Left lobe of liver (tissue), 2 donors: ENCODE results near the gene MAP3K19. TPM values are rescaled to one million over a fixed set of nuclear protein-coding genes. Genes with fewer than 3 reads are reported as not detected.
A peak's percentile ranks its signal among the peaks of the same experiment; 100 is the strongest.
"Not testable (repeated sequence)": the region's sequence is repeated elsewhere in the genome, so short reads cannot be mapped to it uniquely, and the experiment has no call there.

ENCODE experiments used
- ATAC-seq: fragments of 200-7000 bp; cut with Tn5 transposase; one replicate; pipeline ENCODE4 v1.9.1; 2020; ENCODE audit warnings: mild to moderate bottlenecking, moderate library complexity
- DNase-seq: peaks from one replicate; pipeline ENCODE4 v3.0.0-alpha.2; 2020; ENCODE audit warnings: low spot score
- total RNA-seq: library from RNA; stranded (reverse); gene quantifications from one replicate; pipeline ENCODE4 v1.2.1, GENCODE V29; 2021
- donor health status: DM: no; HTN: no; CAD: no; lungs with moderate emphysema.
- donor health status: DM: no; HTN: yes; CAD: no.

MAP3K19 gene, protein sequence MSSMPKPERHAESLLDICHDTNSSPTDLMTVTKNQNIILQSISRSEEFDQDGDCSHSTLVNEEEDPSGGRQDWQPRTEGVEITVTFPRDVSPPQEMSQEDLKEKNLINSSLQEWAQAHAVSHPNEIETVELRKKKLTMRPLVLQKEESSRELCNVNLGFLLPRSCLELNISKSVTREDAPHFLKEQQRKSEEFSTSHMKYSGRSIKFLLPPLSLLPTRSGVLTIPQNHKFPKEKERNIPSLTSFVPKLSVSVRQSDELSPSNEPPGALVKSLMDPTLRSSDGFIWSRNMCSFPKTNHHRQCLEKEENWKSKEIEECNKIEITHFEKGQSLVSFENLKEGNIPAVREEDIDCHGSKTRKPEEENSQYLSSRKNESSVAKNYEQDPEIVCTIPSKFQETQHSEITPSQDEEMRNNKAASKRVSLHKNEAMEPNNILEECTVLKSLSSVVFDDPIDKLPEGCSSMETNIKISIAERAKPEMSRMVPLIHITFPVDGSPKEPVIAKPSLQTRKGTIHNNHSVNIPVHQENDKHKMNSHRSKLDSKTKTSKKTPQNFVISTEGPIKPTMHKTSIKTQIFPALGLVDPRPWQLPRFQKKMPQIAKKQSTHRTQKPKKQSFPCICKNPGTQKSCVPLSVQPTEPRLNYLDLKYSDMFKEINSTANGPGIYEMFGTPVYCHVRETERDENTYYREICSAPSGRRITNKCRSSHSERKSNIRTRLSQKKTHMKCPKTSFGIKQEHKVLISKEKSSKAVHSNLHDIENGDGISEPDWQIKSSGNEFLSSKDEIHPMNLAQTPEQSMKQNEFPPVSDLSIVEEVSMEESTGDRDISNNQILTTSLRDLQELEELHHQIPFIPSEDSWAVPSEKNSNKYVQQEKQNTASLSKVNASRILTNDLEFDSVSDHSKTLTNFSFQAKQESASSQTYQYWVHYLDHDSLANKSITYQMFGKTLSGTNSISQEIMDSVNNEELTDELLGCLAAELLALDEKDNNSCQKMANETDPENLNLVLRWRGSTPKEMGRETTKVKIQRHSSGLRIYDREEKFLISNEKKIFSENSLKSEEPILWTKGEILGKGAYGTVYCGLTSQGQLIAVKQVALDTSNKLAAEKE (N-terminal part only)
- total RNA-seq: not detected

DNA sequence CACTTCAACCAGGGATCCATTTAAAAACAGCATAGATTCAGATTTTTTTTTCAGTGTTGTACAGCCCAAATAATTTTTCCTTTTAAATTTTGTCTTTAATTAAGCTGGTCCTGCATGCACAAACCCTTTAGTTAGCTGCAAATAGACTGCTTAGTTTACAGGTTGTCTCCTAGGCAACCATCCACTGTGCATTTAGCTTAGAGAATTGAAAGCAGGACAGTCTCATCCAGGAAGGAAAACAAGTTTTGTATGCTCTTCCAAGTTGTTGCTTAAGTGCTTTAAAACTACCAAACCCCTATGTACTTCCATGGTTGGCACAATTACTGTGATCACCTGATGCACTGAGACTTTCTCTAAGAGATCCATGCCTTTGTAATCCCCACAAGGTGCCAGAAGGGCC, at the start of gene MAP3K19:
TSS of gene MAP3K19 (minus strand) at position 148 of the 400 bp plus-strand sequence. CDS start 22,800 bp downstream, outside the sequence.
- no peak for DNase-seq
- no peak for ATAC-seq

DNA sequence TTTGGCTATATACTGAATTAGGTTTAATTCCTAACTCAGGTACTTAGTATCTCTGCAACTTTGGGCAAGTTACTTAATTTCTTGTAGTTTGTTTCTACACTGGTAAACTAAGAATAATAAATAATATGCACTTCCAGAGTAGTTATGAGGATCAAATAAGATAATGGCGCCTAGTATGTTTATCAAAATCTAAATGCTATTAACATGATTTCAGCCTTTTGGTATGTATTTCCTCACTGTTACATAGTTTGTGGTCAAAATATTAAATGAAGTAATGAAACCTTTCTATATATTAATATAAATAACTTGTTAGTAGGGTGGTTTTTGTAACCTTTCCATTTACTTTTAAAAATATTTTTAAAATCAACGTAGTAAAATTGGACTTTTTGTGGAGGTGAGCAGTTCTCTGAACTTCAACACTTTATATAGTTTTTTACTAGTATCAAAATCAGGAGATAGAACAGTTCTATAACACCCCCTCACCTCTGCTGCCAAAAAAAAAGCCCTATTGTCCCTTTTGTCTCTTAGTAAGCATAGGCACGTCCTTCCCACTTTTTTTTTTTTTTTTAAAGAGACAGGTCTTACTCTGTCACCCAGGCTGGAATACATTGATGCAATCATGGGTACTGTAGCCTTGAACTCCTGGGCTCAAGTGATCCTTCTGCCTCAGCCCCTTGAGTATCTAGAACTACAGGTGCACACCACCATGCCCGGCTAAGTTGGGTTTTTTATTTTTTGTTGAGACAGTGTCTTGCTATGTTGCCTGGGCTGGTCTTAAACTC, 49.6 kb upstream of the MAP3K19 start:
- no peak for ATAC-seq
- DNase-seq: no peak

DNA sequence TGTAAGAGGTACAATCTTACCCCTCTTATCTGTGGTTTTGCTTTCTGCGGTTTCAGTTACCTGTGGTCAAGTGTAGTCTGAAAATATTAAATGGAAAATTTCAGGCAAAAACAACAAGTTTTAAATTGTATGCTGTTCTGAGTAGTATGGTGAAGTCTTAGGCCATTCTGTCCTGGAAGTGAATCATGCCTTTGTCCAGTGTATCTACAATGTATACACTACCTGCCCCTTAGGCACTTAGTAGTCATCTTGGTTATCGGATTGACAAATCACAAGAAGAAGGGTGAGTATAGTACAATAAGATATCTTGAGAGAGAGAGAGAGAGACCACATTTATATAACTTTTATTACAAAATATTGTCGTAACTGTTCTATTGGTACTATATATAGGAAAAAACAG, 48.3 kb upstream of the MAP3K19 start:
- DNase-seq (no peak), ATAC-seq (no peak)

DNA sequence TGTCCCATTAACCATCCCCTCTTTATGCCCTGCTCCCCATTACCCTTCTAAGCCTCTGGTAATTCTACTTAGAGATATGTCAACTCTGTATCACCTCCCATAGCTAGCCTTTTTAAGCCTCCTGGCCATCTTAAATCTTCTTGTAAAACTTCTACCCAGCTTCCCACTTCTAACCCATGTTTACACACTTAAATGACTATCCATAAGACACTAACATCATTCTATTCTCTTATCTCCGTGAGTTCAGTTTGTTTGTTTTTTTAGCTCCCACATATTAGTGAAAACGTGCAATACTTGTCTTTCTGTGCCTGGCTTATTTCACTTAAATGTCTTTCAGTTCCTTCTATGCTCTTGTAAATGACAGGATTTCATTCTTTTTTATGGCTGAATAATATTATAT, 47.3 kb upstream of the MAP3K19 start:
- no peak for DNase-seq
- ATAC-seq: no peak

DNA sequence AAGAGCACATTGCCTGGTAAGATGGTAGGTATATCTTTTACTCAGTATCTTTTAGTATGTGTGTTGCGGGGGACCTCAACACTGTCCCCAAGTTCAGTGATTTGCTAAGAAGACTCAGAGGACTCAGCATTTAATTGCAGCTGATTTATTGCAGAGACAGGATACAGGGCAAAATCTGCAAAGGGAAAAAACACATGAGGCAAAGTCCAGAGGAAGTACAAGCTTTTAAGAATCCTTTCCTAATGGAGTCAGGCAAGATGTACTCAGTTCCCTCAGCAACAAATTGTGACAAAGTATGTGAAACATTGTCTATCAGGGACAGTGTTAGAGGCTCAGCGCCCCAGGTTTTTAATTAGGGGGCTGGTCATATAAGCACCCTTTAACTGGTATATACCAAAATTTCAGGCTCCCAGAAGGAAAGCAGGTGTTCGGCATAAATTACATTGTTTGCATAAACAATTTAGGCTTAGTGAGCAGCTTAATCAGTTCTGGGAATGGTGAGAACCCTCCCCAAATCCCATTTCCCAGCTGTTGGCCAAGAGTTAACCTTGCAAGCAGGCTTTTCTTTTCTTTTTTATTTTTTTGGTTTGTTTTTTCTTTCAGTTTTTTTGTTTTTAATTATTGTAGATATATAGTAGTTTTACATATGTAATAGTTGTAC, 46.6 kb upstream of the MAP3K19 start:
- DNase-seq (no peak), ATAC-seq (peak; percentile 25)

DNA sequence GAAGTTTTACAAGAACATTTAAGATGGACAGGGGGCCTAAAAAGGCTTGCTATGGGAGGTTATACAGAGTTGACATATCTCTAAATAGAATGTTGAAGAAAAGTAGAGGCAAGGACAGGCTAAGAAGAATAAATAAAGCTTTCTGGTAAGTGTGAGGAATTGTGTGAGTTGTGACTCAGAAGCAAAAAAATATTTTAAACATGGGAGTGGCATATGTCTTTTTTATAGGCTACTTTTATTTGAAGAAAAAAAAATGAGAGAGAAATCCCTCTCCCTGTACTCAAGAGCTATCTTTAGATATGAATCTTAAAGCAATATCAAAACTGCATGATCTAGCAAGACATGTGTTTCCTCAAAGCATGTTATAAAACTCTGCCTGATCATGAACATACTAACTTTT, 45.9 kb upstream of the MAP3K19 start:
- DNase-seq (no peak), ATAC-seq (no peak)

DNA sequence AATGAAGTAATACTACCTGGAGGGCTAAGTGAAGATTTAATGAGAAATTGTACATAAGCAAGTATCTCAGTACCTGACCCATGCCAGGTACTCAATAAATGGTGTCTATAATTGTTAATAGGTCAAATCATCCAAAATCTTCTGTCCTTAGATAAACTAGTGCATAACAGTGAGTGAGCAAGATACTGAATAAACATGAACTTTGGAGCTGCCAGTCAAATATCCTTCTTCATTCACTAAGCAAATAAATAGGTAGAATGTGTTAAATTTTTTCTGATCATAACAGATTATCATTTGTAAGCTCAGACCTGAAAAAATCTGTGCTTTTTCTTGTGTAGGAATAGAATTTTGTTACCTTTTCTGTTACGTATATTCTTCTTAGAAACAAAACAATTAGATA, 44.4 kb upstream of the MAP3K19 start:
- peak; percentile 67 for ATAC-seq
- DNase-seq: no peak

DNA sequence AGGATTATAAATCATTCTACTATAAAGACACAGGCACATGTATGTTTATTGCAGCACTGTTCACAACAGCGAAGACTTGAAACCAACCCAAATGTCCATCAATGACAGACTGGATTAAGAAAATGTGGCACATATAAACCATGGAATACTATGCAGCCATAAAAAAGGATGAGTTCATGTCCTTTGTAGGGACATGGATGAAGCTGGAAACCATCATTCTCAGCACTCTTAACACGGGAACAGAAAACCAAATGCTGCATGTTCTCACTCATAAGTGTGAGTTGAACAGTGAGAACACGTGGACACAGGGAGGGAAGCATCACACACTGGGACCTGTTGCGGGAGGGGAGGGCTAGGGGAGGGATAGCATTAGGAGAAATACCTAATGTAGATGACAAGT, 42.4 kb upstream of the MAP3K19 start:
- ATAC-seq, DNase-seq: not testable (repeated sequence)

DNA sequence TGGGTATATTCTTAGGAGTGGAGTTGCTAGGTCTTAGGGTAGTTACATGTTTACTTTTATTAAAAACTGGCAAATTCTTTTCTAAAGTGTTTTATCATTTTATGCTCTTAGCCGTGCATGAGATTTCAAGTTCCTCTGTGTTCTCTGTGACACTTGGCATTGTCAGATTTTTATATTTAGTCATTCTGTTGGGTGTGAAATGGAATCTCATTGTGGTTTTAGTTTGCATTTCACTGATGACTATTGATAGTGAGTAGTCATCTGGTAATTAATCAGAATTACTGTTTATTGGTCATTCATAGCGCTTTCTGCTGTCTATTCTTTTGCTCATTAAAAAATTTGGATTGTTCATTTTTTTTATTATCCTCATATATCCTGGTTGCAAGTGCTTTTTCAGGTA, 39.0 kb upstream of the MAP3K19 start:
- ATAC-seq (no peak), DNase-seq (no peak)

DNA sequence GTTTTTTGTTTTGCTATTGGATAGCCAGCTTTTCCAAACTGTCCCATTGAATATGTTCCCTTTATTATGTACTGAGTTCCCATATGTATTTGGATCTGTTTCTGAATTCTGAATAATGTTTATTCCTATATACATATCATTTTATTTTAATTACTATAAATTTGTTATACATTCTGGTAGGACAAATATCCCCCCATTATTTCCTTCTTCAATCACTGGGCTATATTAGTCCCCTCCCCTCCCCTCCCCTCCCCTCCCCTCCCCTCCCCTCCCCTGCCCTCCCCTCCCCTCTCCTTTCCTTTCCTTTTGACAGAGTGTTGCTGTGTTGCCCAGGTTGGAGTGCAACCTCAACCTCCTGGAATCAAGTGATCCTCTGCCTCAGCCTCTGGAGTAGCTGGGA, 31.2 kb upstream of the MAP3K19 start:
- DNase-seq: no peak
- ATAC-seq: no peak

DNA sequence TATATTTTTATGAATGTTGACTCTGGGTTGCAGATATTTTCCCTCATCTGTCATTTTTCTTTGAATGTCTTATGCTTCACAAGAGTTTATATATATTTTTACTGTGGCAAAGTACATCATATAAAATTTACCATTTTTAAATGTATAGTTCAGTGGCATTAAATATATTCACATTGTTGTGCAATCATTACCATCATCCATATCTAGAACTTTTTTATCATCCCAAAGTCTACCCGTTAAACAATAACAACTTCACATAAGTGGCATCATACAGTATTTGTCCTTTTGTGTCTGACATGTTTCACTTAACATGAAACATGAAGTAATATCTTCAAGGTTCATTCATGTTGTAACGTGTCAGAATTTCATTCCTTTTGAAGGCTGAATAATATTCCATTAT, 29.3 kb upstream of the MAP3K19 start:
- ATAC-seq (no peak), DNase-seq (no peak)

DNA sequence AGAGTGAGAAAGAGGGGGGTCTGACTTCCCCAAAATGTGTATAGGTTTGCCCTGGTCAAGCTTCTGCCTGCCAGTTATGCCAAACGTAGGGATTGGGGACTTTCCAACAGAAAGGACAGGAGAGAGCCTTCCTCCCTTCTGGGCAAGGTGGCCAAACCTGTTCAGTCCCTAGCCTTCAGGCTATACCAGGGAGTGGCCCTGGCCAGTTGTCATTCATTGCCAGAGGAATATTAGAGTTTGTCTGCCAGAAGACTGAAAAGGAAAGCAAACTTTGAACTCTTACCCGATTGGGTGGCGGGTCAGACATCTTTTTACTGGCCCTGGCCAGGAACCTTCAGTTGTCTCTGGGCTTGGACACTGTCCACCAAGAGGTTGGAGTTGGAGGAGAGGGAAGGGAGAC, 27.0 kb upstream of the MAP3K19 start:
- ATAC-seq (peak; percentile 81), DNase-seq (no peak)

DNA sequence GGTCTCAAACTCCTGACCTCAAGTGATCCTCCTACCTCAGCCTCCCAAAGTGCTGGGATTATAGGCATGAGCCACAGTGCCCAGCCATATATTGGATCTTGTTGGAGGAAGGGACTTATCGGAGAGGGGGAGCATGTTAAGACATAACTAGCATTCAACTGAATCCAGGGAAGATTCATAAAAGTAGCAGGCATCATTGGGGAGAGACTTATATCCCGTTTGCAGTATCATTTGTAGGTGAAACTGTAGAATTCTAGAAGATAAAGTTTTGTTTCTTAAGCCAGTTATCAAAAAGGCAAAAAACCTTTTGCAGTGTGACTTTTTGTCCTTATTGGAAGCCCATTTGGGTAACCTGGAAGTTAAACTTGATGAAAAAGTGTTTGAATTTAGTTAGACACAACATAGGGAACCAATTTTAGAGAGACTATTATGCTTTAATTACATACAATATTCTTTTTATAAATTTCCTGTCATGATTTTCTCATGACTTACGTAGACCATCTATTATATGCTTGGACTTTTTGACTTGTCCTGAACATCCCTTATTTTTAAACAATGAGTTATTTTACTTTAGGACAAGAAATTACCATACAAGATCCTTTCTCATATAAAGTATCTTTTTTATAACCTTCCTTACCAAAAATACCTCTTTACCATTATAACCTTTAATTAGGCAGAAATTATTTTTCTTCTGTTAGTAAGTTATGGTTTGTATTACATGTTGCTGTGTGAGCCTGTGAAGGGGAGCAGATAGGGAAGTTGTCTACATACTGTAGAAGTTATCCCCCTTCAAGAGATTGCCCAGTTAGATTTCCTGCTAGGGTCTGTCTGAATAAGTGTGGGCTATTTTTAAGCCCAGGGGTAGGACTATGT, 25.1 kb upstream of the MAP3K19 start:
- ATAC-seq: no peak
- no peak for DNase-seq

DNA sequence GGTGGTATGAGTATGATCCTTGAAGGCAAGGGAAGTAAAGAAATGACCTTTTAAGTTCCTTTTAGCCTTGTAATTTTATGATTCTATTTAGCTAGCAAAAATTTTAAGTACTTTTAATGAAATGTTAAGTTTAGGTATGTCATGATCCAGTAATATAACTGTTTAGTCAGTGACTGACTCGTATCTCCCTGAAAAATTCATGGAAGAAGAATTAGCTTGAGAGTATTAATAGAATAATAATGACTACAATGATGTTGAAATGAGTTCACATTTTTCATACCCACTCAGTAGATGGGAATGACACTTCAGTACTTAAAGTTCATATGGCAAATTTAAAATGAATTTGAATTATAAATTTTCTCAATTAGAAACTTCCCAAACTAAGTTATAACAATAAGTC, 19.5 kb upstream of the MAP3K19 start:
- DNase-seq: no peak
- ATAC-seq: no peak

DNA sequence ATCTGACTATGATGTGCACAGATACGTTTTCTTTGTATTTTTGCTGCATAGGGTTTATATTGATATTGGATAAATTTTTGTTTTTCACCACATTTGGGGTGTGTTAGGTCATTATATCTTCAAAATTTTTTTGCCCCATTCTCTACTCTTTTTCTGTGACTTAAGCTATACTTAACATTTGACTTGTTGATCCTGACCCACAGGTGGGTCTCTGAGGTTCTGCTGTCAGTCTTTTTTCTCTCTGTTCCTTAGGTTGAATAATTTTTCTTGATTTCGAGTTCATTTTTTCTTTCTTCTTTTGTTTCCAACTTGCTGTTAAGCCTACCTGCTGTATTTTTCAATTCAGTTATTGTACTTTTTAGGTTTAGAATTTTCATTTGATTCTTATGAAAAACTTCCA, 16.9 kb upstream of the MAP3K19 start:
- DNase-seq (no peak), ATAC-seq (no peak)

DNA sequence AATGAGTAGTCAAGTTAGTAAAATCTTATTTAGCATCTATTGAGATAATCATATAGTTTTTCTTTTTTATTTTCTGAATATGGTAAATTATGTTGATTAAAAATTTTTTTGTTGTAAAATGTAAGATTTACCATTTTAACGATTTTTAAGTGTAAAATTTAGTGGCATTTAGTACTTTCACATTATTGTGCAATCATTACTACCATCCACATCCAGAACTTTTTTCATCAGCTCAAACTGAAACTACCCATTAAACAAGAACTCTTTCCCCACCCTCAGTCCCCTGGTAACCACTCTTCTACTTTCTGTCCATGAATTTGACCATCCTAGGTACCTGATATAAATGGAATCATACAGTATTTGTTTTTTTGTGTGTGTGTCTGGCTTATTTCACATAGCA, 16.0 kb upstream of the MAP3K19 start:
- no peak for ATAC-seq
- DNase-seq: no peak

DNA sequence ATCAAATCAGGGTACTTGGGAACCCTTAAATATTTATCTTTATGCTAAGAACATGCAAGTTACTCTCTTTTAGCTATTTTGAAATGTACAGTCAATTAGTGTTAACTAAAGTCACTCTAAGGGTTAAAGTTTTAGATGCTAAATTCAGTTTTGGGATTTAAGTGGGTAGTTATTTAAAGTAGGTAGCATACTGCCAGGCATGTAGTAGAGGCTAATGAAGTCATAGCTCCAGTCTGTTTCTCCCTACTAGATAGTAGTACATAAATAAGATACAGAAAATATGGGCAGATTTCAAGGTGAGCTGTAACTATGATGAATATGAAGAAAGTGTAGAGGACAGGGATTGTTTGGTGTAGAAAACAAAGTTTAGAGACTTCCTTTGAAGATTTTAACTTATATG, 12.3 kb upstream of the MAP3K19 start:
- DNase-seq (no peak), ATAC-seq (no peak)

DNA sequence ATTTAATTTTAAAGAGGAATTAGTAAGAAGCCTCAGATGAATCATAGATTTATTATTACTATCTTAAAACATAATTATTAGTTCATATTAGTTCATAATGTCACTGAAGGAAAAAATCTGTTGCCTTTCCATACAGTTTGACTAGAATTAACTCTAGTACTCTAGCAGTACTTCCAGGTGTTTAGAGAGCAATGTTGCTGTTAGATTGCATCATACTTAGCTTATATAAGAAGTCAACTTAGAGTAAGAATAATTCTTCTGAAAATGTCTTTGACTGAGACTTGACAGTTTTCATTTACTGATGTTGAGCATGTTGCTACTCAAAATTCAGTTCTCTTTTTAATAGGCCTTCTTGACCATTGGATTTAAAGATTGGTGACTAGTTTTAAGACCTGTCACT, 9.5 kb upstream of the MAP3K19 start:
- DNase-seq (no peak), ATAC-seq (no peak)

DNA sequence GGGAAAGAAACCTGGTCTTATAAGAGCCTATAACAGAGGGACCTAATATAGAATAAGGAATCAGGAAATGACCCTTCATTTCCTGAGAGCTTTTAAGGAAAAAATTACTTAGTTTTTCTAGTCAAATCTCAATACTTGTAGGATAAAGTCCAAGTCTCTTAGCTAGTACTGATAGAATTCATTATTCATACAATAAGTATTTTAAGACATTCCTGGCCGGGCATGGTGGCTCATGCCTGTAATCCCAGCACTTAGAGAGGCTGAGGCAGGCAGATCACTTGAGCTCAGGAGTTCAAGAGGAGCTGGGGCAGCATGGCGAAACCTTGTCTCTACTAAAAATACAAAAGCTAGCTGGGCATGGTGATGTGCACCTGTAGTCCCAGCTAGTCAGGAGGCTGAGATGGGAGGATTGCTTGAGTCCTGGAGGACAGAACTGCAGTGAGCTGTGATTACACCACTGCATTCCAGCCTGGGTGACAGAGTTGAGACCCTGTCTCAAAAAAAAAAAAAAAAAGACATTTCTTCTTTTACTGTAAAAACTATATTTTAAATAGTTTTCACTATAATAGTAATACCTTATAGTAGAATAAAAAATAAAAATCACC, 8.0 kb upstream of the MAP3K19 start:
- ATAC-seq (no peak), DNase-seq (no peak)
